Activated naive CD4-positive, alpha-beta T cell treated with anti-CD3 and anti-CD28 coated beads for 36 hours (primary cell): Measurements from ENCODE around the gene DNAI2. TPM values are rescaled to one million over a fixed set of nuclear protein-coding genes. Genes with fewer than 3 reads are reported as not detected.

ENCODE experiments used
- CTCF ChIA-PET: fragments of 350-600 bp; sonication (Branson Sonifier 250); formaldehyde crosslinking; loops from one replicate; lab custom pipeline; 2021; ENCODE audit warnings: antibody characterized with exemption; lab: Charles Lee
- DNase-seq: peaks from one replicate; pipeline ENCODE4 v3.0.0-alpha.2; 2020
- H3K27ac Mint-ChIP-seq: one replicate; pipeline ENCODE4 v1.8.0; 2021; ENCODE audit warnings: mild to moderate bottlenecking, mixed read lengths
- H3K27me3 Mint-ChIP-seq: one replicate; pipeline ENCODE4 v1.8.0; 2021; ENCODE audit warnings: low read depth, mixed read lengths
- H3K36me3 Mint-ChIP-seq: one replicate; pipeline ENCODE4 v1.8.0; 2021; ENCODE audit warnings: low read depth, mixed read lengths
- H3K4me1 Mint-ChIP-seq: one replicate; pipeline ENCODE4 v1.8.0; 2021; ENCODE audit warnings: low read depth, mixed read lengths
- H3K4me3 Mint-ChIP-seq: one replicate; pipeline ENCODE4 v1.8.0; 2021; ENCODE audit warnings: mild to moderate bottlenecking, moderate library complexity, mixed read lengths
- H3K9me3 Mint-ChIP-seq: one replicate; pipeline ENCODE4 v1.8.0; 2021; ENCODE audit warnings: mixed read lengths
- intact Hi-C: fragments of 100-400 bp; cut with micrococcal nuclease; formaldehyde crosslinking; loops from one replicate; pipeline ENCODE4 v1.15.1; 2023
- total RNA-seq, 2 experiments: library from RNA; stranded (reverse); gene quantifications; one replicate each; pipeline ENCODE4 v1.2.3, GENCODE V29; 2021

The DNAI2 gene
- total RNA-seq, 2 experiments from 2014 or later: 0.12 to 0.25 TPM

GRCh38 chr17:74235911-74236371, 38.1 kb upstream of the DNAI2 start:
- H3K4me3 Mint-ChIP-seq: no peak overlapping the region
- H3K27ac Mint-ChIP-seq: no peak overlapping the region
- no peaks in the 10 kb centered on the region for H3K9me3 Mint-ChIP-seq
- no peaks in the 10 kb centered on the region for H3K27me3 Mint-ChIP-seq
- DNase-seq: no peak
- H3K4me1 Mint-ChIP-seq: no peaks in the 10 kb centered on the region
- H3K36me3 Mint-ChIP-seq: no peaks in the 10 kb centered on the region
- intact Hi-C loops: no loop called here
- CTCF ChIA-PET: no interaction called here

GRCh38 chr17:74237321-74237720, 36.7 kb upstream of the DNAI2 start:
- H3K27ac Mint-ChIP-seq: no peak overlapping the region
- CTCF ChIA-PET: interaction anchor here (1.1 to 1.2 kb wide), 2 partner anchors 34 to 50 kb away, joined by 3 read pairs; partner anchors contain the start of gene RPL38
- no peaks in the 10 kb centered on the region for H3K9me3 Mint-ChIP-seq
- H3K36me3 Mint-ChIP-seq: no peaks in the 10 kb centered on the region
- no peak overlapping the region for H3K4me3 Mint-ChIP-seq
- intact Hi-C loops: no loop called here
- H3K27me3 Mint-ChIP-seq: no peaks in the 10 kb centered on the region
- no peaks in the 10 kb centered on the region for H3K4me1 Mint-ChIP-seq
- no peak for DNase-seq

DNA sequence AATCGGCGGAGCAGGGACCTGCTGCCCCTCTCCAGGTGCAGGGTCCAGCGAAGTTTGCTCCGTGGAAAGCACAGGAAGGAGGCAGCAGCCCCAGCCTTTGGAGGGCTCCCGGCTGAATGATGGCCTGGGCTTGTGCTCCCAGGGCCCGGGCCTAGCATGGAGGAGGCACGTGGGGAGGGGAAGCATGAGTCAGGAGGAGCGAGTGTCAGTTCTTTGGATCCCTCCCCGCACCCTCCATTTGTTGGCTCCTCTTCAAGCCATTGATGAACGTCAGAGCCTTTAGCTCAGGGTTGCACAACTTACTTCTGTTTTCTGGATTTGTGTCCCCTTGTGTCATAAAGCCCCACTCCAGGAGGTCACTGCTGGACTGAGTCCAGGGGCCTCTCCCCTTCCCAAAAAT, 34.9 kb upstream of the DNAI2 start:
- intact Hi-C loops: no loop called here
- no peak for DNase-seq
- H3K27me3 Mint-ChIP-seq: no peaks in the 10 kb centered on the region
- CTCF ChIA-PET: interaction anchor here (0.6 kb wide), 1 partner anchor 63 kb away, joined by 4 read pairs; no protein-coding TSS in a partner anchor
- H3K4me3 Mint-ChIP-seq: no peak overlapping the region
- H3K9me3 Mint-ChIP-seq: no peaks in the 10 kb centered on the region
- no peaks in the 10 kb centered on the region for H3K4me1 Mint-ChIP-seq
- H3K27ac Mint-ChIP-seq: no peak overlapping the region
- H3K36me3 Mint-ChIP-seq: no peaks in the 10 kb centered on the region

DNA sequence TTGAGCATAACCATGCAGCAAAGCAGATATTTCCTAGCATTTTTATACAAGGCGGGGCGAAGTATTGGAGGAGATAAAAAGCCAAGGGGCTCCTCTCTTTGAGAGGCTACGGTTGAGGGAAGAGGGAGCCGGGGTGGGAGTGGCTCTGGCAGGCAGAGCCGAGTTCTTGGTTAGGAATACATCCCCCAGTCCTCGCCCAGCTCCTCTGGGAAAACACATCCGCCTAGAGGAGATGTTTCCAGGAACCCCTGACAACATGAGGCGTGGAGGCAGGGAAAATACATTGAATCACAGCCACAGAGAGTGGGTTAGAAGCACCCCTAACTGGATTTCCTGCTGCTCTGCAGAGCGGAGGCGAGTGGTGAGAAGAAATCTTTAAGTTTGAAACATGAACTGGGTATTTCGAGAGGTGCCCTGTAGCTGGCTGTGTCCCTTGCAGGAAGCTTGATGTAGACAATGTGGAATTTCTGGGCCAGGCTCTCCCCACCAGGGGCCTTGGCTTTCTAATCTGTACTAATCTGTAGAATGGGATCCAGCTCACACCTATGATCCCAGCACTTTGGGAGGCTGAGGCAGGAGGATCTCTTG, 33.3 kb upstream of the DNAI2 start:
- no peaks in the 10 kb centered on the region for H3K27me3 Mint-ChIP-seq
- no peak overlapping the region for H3K4me3 Mint-ChIP-seq
- H3K9me3 Mint-ChIP-seq: no peaks in the 10 kb centered on the region
- H3K4me1 Mint-ChIP-seq: no peaks in the 10 kb centered on the region
- intact Hi-C loops: no loop called here
- no peak for DNase-seq
- CTCF ChIA-PET: interaction anchor here (0.7 kb wide), 1 partner anchor 221 kb away, joined by 3 read pairs; no protein-coding TSS in a partner anchor
- H3K36me3 Mint-ChIP-seq: no peaks in the 10 kb centered on the region
- no peak overlapping the region for H3K27ac Mint-ChIP-seq

DNA sequence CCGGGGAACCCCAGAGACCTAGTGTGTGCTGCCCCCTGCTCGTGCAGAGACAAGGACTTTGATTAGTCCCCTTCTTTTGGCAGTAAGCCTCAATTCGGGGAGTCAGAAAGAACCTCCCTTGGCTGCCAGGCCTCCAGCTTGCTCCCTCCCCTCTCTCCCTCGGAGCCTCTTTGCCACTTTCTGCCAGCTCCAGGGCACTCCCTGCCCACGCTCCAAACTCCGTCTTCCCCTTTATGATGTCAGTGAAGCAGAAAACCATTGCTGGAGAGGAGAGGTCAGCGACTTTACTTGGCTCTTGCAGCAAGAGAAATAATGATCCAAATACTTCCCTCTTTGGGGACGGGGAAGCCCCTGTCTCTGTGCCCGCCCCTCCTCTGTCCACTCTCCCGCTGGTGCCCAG, 32.6 kb upstream of the DNAI2 start:
- Mint-ChIP-seq H3K36me3 (no peaks in the 10 kb centered on the region), H3K4me3 (no peak overlapping the region), H3K27ac (no peak overlapping the region), H3K9me3 (no peaks in the 10 kb centered on the region), H3K27me3 (no peaks in the 10 kb centered on the region), H3K4me1 (no peaks in the 10 kb centered on the region)
- DNase-seq: no peak
- intact Hi-C loops: no loop called here
- CTCF ChIA-PET: interaction anchor here (0.7 kb wide), 1 partner anchor 220 kb away, joined by 3 read pairs; no protein-coding TSS in a partner anchor

- Mint-ChIP-seq H3K4me3 (no peak overlapping the region), H3K36me3 (no peaks in the 10 kb centered on the region), H3K27ac (no peak overlapping the region), H3K4me1 (no peaks in the 10 kb centered on the region), H3K27me3 (no peaks in the 10 kb centered on the region), H3K9me3 (no peaks in the 10 kb centered on the region)
- DNase-seq: no peak
- intact Hi-C loops: no loop called here
- CTCF ChIA-PET: no interaction called here
Observed at GRCh38 chr17:74241847-74242246, 32.2 kb upstream of the DNAI2 start.

DNA sequence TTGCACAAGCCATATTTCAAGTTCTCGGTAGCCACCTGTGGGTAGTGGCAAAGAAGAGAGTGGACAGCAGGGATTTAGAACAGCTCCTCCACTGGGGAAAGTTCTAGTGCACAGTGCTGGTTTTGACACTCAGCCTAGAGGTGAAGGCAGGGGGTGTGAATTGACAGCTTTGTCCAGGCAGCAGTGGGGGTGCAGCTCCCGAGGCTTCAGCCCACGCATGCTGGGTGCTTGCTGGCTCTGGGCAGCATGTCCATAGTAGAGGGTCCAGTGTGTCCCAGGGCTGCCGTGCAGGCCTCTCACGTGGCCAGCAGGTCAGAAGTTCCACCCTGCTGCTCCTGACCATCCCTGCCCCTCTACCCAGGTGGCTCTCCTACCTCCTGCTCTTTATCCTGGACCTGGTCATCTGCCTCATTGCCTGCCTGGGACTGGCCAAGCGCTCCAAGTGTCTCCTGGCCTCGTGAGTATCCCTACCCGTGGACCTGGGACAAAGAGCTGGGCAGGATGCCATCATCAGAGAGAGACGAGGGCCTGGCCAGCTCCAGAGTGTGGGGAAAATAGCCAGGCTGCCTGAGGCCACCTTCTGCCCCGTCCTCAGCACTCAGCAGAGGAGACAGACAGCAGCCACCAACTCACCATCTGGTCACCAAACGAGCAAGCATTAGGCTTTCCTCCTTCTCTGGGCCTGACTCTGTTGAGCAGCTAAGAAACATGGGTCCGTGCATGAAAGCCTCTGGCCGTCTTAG, 30.9 kb upstream of the DNAI2 start:
- Mint-ChIP-seq H3K9me3 (no peaks in the 10 kb centered on the region), H3K4me1 (no peaks in the 10 kb centered on the region), H3K36me3 (no peaks in the 10 kb centered on the region), H3K27me3 (no peaks in the 10 kb centered on the region), H3K4me3 (no peak overlapping the region), H3K27ac (no peak overlapping the region)
- intact Hi-C loops: no loop called here
- no peak for DNase-seq
- CTCF ChIA-PET: interaction anchor here (0.6 kb wide), 1 partner anchor 422 kb away, joined by 3 read pairs; no protein-coding TSS in a partner anchor

GRCh38 chr17:74244128-74244527, 29.9 kb upstream of the DNAI2 start:
- Mint-ChIP-seq H3K36me3 (no peaks in the 10 kb centered on the region), H3K4me1 (no peaks in the 10 kb centered on the region), H3K9me3 (no peaks in the 10 kb centered on the region), H3K4me3 (no peak overlapping the region), H3K27me3 (no peaks in the 10 kb centered on the region), H3K27ac (no peak overlapping the region)
- intact Hi-C loops: no loop called here
- DNase-seq: no peak
- CTCF ChIA-PET: interaction anchor here (0.6 to 1.1 kb wide), 2 partner anchors 17 to 421 kb away, joined by 3 read pairs; no protein-coding TSS in a partner anchor

DNA sequence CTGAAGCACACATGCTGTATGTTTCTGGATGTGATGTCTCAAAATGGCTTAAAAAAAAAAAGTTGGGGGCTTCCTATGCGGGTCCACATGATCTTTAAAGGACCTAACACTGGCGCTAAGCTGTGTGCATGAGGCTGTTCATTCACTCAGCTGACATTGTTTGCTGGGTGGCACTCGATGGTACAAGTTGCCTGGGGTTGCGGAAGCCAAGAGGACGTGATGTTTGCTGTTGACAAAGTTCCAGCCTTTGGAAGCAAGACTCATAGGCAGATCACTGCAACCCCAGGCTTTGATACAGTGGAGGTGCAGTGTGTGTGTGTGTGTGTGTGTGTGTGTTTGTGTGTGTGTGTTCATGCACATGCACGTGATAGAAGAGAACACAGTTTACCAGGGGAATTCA, 29.5 kb upstream of the DNAI2 start:
- no peaks in the 10 kb centered on the region for H3K27me3 Mint-ChIP-seq
- no peak overlapping the region for H3K27ac Mint-ChIP-seq
- intact Hi-C loops: no loop called here
- CTCF ChIA-PET: interaction anchor here (1.1 kb wide), 1 partner anchor 17 kb away, joined by 3 read pairs; no protein-coding TSS in a partner anchor
- no peaks in the 10 kb centered on the region for H3K36me3 Mint-ChIP-seq
- no peaks in the 10 kb centered on the region for H3K4me1 Mint-ChIP-seq
- no peak overlapping the region for H3K4me3 Mint-ChIP-seq
- H3K9me3 Mint-ChIP-seq: no peaks in the 10 kb centered on the region
- DNase-seq: no peak

- DNase-seq: no peak
- no peaks in the 10 kb centered on the region for H3K36me3 Mint-ChIP-seq
- no peaks in the 10 kb centered on the region for H3K9me3 Mint-ChIP-seq
- no peak overlapping the region for H3K4me3 Mint-ChIP-seq
- H3K27me3 Mint-ChIP-seq: no peaks in the 10 kb centered on the region
- no peak overlapping the region for H3K27ac Mint-ChIP-seq
- intact Hi-C loops: no loop called here
- H3K4me1 Mint-ChIP-seq: no peaks in the 10 kb centered on the region
- CTCF ChIA-PET: interaction anchor here (1.1 kb wide), 1 partner anchor 16 kb away, joined by 3 read pairs; no protein-coding TSS in a partner anchor
Observed at GRCh38 chr17:74245145-74245831, 28.7 kb upstream of the DNAI2 start.

DNA sequence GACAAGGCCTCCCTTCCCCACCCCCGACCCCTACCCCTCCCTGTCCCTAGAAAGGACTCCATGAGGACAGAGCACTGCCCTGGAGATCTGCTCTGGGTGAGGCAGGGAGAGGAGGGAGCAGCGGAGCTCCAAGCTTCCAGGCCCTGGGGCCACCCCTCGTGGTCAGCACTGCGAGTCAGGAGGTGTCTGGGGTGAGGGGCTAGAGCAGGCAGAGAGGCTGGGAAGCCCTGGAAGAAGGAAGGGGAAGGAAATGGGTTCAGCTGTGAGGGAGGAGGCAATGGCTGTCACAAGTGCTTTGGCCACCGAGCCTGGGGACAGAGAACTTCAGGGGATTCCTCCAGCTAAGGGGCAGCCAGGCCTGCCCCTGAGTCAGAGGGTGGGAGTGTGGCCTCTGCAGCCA, 28.2 kb upstream of the DNAI2 start:
- no peaks in the 10 kb centered on the region for H3K27me3 Mint-ChIP-seq
- CTCF ChIA-PET: no interaction called here
- no peaks in the 10 kb centered on the region for H3K4me1 Mint-ChIP-seq
- H3K4me3 Mint-ChIP-seq: no peak overlapping the region
- DNase-seq: no peak
- H3K36me3 Mint-ChIP-seq: no peaks in the 10 kb centered on the region
- H3K27ac Mint-ChIP-seq: no peak overlapping the region
- no peaks in the 10 kb centered on the region for H3K9me3 Mint-ChIP-seq
- intact Hi-C loops: no loop called here

GRCh38 chr17:74249590-74250270, 24.3 kb upstream of the DNAI2 start:
- intact Hi-C loops: no loop called here
- no peaks in the 10 kb centered on the region for H3K9me3 Mint-ChIP-seq
- no peaks in the 10 kb centered on the region for H3K36me3 Mint-ChIP-seq
- H3K27me3 Mint-ChIP-seq: no peaks in the 10 kb centered on the region
- no peaks in the 10 kb centered on the region for H3K4me1 Mint-ChIP-seq
- no peak overlapping the region for H3K27ac Mint-ChIP-seq
- H3K4me3 Mint-ChIP-seq: no peak overlapping the region
- no peak for DNase-seq
- CTCF ChIA-PET: no interaction called here
